SJSA1 (cell line): ENCODE measurements around the gene FMN2. TPM values are rescaled to one million over a fixed set of nuclear protein-coding genes. Genes with fewer than 3 reads are reported as not detected.
A peak's percentile ranks its signal among the peaks of the same experiment; 100 is the strongest.

Experiments used
- DNase-seq, 2 experiments: peaks; one replicate each; pipeline ENCODE4 v3.0.0-alpha.2; 2015 to 2020; ENCODE audit warnings: low spot score in 2 of 2, low read depth in 1 of 2
- H3K27ac ChIP-seq: fragments of 250-450 bp; sonication (Bioruptor Pico); 2 replicates; pipeline ENCODE4 v1.5.1; 2020; ENCODE audit warnings: mild to moderate bottlenecking, moderate library complexity
- H3K27me3 ChIP-seq: fragments of 250-450 bp; sonication (Bioruptor Pico); replicated peaks from 2 replicates; pipeline ENCODE4 v1.5.1; 2020; ENCODE audit warnings: mild to moderate bottlenecking, moderate library complexity
- H3K36me3 ChIP-seq: fragments of 250-450 bp; sonication (Bioruptor Pico); 2 replicates; pipeline ENCODE4 v1.5.1; 2020; ENCODE audit warnings: mild to moderate bottlenecking
- H3K4me1 ChIP-seq: fragments of 250-450 bp; sonication (Bioruptor Pico); replicated peaks from 2 replicates; pipeline ENCODE4 v1.6.1; 2021; ENCODE audit warnings: mild to moderate bottlenecking
- H3K4me3 ChIP-seq: fragments of 250-450 bp; sonication (Bioruptor Pico); 2 replicates; pipeline ENCODE4 v1.5.1; 2020; ENCODE audit warnings: mild to moderate bottlenecking
- H3K9me3 ChIP-seq: fragments of 250-450 bp; sonication (Bioruptor Pico); replicated peaks from 2 replicates; pipeline ENCODE4 v1.5.1; 2020; ENCODE audit warnings: mild to moderate bottlenecking
- total RNA-seq: library from RNA; depleted of rRNA; stranded (reverse); fragments of >200 nt; shearing (Covaris generic); gene quantifications from 2 replicates; pipeline ENCODE4 v1.2.3, GENCODE V29; 2014

Gene FMN2
- total RNA-seq, 1 experiment from 2014 or later, result 12.7 TPM

- H3K36me3 ChIP-seq, result no peaks in the 10 kb centered on the region
- peak in 1 of 2 experiments; percentile 35 for DNase-seq
- H3K9me3 ChIP-seq, result no peaks in the 10 kb centered on the region
- H3K27me3 ChIP-seq, result peaks cover 16% of the 10 kb centered on the region; the same call in 1 of the 2 replicates
- H3K27ac ChIP-seq, result peak overlapping the region; percentile 78
- no peak overlapping the region for H3K4me3 ChIP-seq
- H3K4me1 ChIP-seq, result peaks cover 21% of the 10 kb centered on the region
These were observed 5.0 kb upstream of the FMN2 start for GRCh38 chr1:240086726-240087125.

GRCh38 chr1:240090014-240090413 is 1.7 kb upstream of the FMN2 start:
- peaks cover 14% of the 10 kb centered on the region for H3K36me3 ChIP-seq
- no peak for DNase-seq
- H3K27ac ChIP-seq, result no peak overlapping the region

GRCh38 chr1:240090957-240091600 is 604 bp upstream of the FMN2 start:
- Histone ChIP-seq H3K9me3 (no peaks in the 10 kb centered on the region), H3K36me3 (peaks cover 20% of the 10 kb centered on the region), H3K27ac (no peak overlapping the region), H3K27me3 (peaks cover 40% of the 10 kb centered on the region), H3K4me1 (peaks cover 33% of the 10 kb centered on the region), H3K4me3 (peak overlapping the region; percentile 56)
- DNase-seq, result no peak

More at GRCh38 chr1:240090014-240090413, 1.7 kb upstream of the FMN2 start:
- peaks cover 32% of the 10 kb centered on the region for H3K4me1 ChIP-seq
- H3K27me3 ChIP-seq, result peaks cover 37% of the 10 kb centered on the region
- no peaks in the 10 kb centered on the region for H3K9me3 ChIP-seq
- no peak overlapping the region for H3K4me3 ChIP-seq

GRCh38 chr1:240092301-240093119 is 827 bp downstream of the FMN2 start:
- Histone ChIP-seq H3K36me3 (peaks cover 20% of the 10 kb centered on the region), H3K27ac (peak overlapping the region; percentile 13; the same call in 1 of the 2 replicates), H3K4me1 (peaks cover 21% of the 10 kb centered on the region), H3K9me3 (no peaks in the 10 kb centered on the region), H3K4me3 (peak overlapping the region; percentile 56), H3K27me3 (peaks cover 40% of the 10 kb centered on the region)
- DNase-seq, result peak; percentile 54 to 62

GRCh38 chr1:240093120-240093961 is 1.7 kb downstream of the FMN2 start:
- no peaks in the 10 kb centered on the region for H3K9me3 ChIP-seq
- H3K36me3 ChIP-seq, result peaks cover 20% of the 10 kb centered on the region
- DNase-seq, result peak in 1 of 2 experiments; percentile 21
- H3K27me3 ChIP-seq, result peaks cover 40% of the 10 kb centered on the region
- peak overlapping the region; percentile 56 for H3K4me3 ChIP-seq
- peaks cover 21% of the 10 kb centered on the region for H3K4me1 ChIP-seq
- peak overlapping the region; percentile 13; the same call in 1 of the 2 replicates for H3K27ac ChIP-seq

GRCh38 chr1:240094041-240094722 is 2.5 kb downstream of the FMN2 start:
- H3K36me3 ChIP-seq, result peaks cover 20% of the 10 kb centered on the region
- no peak overlapping the region for H3K27ac ChIP-seq
- peaks cover 26% of the 10 kb centered on the region for H3K4me1 ChIP-seq
- H3K27me3 ChIP-seq, result peaks cover 40% of the 10 kb centered on the region
- no peak for DNase-seq
- H3K4me3 ChIP-seq, result peak overlapping the region; percentile 56
- no peaks in the 10 kb centered on the region for H3K9me3 ChIP-seq

GRCh38 chr1:240096974-240097373 is 5.3 kb downstream of the FMN2 start:
- Histone ChIP-seq H3K36me3 (peaks cover 20% of the 10 kb centered on the region), H3K4me1 (peaks cover 44% of the 10 kb centered on the region), H3K9me3 (no peaks in the 10 kb centered on the region), H3K27me3 (peaks cover 22% of the 10 kb centered on the region), H3K4me3 (no peak overlapping the region), H3K27ac (no peak overlapping the region)
- no peak for DNase-seq

- Histone ChIP-seq H3K27ac (no peak overlapping the region), H3K9me3 (no peaks in the 10 kb centered on the region), H3K36me3 (peaks cover 12% of the 10 kb centered on the region), H3K4me1 (peaks cover 36% of the 10 kb centered on the region), H3K4me3 (no peak overlapping the region), H3K27me3 (peaks cover 14% of the 10 kb centered on the region)
- no peak for DNase-seq
These were observed 6.9 kb downstream of the FMN2 start for GRCh38 chr1:240098534-240098933.

- peaks cover 36% of the 10 kb centered on the region for H3K4me1 ChIP-seq
- H3K4me3 ChIP-seq, result no peak overlapping the region
- no peak for DNase-seq
- H3K27ac ChIP-seq, result peak overlapping the region; percentile 64
- 0 out of 2 replicates have a peak, but pooled peaks cover 6% of the 10 kb centered on the region for H3K36me3 ChIP-seq
- H3K27me3 ChIP-seq, result peaks cover 8% of the 10 kb centered on the region
- H3K9me3 ChIP-seq, result no peaks in the 10 kb centered on the region
These were observed 7.6 kb downstream of the FMN2 start for GRCh38 chr1:240099329-240099728.

GRCh38 chr1:240099748-240100147 is 8.1 kb downstream of the FMN2 start:
- Histone ChIP-seq H3K4me1 (peaks cover 36% of the 10 kb centered on the region), H3K9me3 (no peaks in the 10 kb centered on the region), H3K27ac (peak overlapping the region; percentile 64), H3K4me3 (no peak overlapping the region), H3K36me3 (0 out of 2 replicates have a peak, but pooled peaks cover 6% of the 10 kb centered on the region), H3K27me3 (peaks cover 4% of the 10 kb centered on the region; the same call in 1 of the 2 replicates)
- DNase-seq, result no peak

GRCh38 chr1:240100371-240100934 is 8.8 kb downstream of the FMN2 start:
- Histone ChIP-seq H3K4me1 (peaks cover 33% of the 10 kb centered on the region), H3K27me3 (no peaks in the 10 kb centered on the region), H3K36me3 (0 out of 2 replicates have a peak, but pooled peaks cover 4% of the 10 kb centered on the region), H3K4me3 (no peak overlapping the region), H3K9me3 (no peaks in the 10 kb centered on the region), H3K27ac (peak overlapping the region; percentile 64)
- DNase-seq, result peak in 1 of 2 experiments; percentile 31

GRCh38 chr1:240101306-240101705 is 9.6 kb downstream of the FMN2 start:
- no peaks in the 10 kb centered on the region for H3K27me3 ChIP-seq
- no peak for DNase-seq
- no peak overlapping the region for H3K4me3 ChIP-seq
- H3K9me3 ChIP-seq, result no peaks in the 10 kb centered on the region
- H3K36me3 ChIP-seq, result no peaks in the 10 kb centered on the region
- H3K27ac ChIP-seq, result peak overlapping the region; percentile 64
- peaks cover 35% of the 10 kb centered on the region for H3K4me1 ChIP-seq
